HG02798 (cell line): Measurements from ENCODE around the gene EPHB1.
"Not testable (repeated sequence)": the region's sequence is repeated elsewhere in the genome, so short reads cannot be mapped to it uniquely, and the experiment has no call there.

Source experiments
- ATAC-seq: cut with Tn5 transposase; IDR thresholded peaks from one replicate; pipeline ENCODE4 v1.9.1; 2021; ENCODE audit warnings: mild to moderate bottlenecking; ENCODE audit not compliant: unreplicated experiment, poor library complexity

EPHB1 gene

DNA sequence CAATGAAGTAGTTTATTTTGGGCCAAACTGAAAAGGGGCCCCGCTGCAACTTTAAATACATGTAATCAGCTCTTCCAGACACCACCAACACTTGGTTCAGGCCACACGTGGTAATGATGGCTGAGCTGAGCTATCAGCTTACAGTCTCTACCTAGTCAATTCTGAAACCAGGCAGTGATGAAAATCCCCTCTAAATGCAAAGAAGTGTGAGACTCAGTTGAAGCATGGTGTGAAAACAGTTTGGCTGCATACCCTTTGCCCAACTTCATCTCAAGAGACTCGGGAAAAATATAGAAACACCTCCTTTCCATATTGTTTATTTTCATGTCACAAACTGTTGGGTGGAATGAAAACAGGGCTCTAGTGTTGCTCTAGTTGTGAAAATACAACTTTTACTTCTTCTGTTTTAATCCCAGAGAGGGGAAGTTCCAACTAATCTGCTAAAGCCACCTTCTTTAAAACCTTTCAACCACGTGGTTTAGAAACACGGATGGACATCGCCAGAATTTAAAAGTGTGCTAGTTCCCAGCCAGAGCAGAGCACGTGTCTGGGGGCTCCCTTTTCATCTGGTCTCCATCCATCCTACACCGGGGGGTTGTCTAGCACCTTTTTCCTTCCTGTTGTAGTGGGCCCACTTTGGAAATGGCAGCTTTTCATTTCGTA is 229.1 kb downstream of the EPHB1 start:
- peak; percentile 62 for ATAC-seq

DNA sequence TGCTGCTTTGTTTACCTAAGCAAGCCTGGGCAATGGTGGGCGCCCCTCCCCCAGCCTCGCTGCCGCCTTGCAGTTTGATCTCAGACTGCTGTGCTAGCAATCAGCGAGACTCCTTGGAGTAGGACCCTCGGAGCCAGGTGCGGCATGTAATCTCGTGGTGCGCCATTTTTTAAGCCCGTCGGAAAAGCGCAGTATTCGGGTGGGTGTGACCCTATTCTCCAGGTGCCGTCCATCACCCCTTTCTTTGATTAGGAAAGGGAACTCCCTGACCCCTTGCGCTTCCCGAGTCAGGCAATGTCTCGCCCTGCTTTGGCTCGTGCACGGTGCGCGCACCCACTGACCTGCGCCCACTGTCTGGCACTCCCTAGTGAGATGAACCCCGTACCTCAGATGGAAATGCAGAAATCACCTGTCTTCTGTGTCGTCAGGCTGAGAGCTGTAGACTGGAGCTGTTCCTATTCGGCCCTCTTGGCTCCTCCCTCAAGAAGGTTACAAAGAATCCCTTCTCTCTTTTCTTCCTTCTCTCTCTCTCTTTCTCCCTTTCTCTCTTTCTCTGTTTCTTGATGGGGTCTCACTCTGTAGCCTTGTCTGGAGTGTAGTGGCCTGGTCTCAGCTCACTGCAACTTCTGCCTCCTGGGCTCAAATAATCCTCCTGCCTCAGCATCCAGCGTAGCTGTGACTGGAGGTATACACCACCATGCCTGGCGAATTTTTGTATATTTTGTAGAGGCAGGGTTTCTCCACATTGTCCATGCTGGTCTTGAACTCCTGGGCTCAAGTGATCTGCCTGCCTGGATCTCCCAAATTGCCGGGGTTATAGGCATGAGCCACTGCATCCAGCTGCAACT is 235.9 kb downstream of the EPHB1 start:
- not testable (repeated sequence) for ATAC-seq

DNA sequence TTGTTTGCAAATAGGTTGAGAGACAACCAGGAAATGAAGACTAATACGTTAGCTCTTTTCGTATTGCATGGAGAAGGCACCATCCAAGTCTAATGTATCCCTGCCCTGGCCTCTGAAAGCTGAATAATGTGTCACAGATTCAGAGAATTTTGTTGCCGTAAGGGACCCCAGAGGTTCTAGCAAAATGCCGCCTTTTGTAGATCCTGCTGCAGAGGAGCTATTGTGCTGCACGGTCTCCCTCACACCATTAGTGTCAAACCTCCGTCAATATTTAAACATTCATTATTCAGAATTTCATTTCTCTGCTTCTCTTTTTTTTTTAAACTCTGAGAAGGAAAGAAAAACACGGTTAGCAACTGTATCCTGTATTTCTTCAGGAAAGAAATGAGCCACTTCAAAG is 238.7 kb downstream of the EPHB1 start:
- ATAC-seq: no peak

DNA sequence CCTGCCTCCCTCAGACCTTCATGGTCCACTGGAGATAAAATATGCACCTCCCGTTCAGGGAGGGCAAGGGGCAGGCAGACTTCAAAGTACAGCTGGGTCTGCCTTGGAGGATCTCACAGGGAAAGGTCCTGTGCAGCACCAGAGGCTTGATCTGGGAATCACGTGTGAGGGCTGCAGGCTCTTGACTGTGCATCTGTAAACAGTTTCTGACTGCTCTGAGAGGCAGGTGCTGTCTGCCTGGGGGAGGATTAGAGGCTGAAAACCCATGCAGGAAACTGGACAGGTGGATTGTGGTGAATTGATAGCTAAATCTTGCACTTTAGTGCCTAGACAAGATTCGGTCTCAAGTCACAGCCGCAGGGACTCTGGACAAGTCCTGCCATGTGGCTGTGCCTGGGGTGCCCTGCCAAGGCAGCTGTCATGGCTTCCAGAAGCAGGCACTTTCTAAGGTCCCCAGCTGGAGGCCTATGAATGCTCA is 239.3 kb downstream of the EPHB1 start:
- ATAC-seq: no peak

DNA sequence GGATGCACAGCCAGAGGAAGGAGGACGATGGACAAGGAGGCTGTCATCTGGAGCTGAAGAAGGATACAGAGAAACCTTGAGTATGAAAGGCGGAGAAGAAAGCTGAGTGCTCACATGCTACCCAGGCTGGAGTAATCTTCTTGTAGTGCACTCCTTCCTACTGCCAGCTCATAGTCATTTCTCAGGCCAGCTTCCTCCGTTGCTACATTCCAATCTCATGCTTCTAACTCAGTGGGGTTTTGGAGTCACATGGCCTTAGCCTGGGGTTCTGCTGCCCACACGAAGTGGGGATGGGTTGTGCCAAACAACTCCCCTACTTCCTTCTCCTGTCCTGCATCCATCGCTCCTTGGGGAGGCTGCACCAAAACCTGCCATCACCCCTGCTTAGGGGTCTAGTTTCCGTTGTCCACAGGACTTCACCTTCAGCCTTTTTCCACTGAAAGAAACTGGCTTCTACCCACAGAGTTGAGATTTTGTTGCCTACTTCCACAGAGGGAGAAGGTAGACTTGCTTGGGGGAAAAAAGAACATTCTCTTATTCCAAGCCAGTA is 239.9 kb downstream of the EPHB1 start:
- no peak for ATAC-seq

DNA sequence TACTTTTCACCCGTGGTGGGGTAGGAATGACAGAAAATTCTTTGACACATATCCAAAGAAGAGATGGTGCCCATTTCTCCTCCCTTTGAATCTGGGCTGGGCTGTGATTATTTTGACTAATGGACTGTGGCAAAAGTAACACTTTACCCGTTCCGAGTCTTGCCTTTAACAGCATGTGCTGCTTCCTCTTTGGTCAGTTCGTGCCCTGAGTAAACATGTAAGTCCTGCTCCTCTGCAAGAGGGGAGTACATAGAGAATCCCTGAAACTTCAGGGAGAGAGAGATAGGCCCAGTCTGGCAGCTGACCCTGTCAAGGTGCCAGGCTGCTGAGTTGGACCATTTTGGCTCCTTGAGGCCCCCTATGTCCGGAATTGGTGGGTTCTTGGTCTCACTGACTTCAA is 243.1 kb downstream of the EPHB1 start:
- ATAC-seq: no peak

DNA sequence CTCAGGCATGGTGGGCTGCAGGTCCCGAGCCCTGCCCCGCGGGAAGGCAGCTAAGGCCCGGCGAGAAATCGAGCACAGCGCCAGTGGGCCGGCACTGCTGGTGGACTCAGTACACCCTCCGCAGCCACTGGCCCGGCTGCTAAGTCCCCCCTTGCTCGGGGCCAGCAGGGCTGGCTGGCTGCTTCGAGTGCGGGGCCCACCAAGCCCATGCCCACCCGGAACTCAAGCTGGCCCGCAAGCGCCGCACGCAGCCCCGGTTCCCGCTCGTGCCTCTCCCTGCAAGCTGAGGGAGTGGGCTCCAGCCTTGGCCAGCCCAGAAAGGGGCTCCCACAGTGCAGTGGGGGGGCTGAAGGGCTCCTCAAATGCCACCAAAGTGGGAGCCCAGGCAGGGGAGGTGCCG is 244.5 kb downstream of the EPHB1 start:
- not testable (repeated sequence) for ATAC-seq

DNA sequence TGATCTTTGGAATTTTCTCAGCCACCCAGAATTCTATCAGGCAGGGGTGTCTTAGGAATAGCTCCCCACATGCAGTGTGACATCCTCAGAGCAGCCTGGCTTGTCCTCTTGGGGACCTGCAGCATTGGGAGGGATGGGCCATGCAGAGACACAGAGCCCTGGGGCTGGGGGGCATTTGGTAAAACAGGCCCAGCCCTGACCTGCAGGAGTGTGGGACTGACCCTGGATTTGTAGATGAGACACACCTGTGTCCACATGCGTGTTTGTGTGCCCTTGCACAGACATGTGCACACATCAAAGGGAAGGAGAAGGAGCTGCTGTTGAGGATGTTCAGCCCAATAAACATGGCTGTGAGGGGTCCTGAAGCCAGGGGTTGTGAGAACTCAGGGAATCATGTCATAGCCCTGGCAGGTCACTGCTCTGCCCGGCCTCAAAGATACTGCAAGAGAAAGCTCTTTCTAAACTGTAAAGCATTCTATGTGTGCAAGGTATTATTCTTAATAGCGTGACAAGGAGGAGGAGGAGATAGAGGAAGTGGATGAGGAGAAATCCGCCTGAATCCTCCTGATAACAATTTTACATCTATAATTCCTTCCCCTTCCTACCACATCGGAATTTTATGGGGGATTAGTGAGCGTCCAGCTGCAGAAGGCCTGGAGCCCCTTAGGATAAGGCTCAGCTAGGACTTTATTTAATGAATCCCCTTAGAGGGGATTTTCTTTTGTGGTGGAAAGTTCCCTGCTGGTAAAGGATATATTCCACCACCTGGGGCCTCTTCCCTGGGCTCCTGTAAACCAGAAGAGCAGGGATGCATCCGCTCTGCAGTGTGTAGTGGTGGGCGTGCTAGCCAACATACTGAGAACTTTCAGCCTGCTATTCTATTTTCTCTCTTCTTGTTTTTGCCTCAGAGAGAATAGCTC is 245.5 kb downstream of the EPHB1 start:
- no peak for ATAC-seq

DNA sequence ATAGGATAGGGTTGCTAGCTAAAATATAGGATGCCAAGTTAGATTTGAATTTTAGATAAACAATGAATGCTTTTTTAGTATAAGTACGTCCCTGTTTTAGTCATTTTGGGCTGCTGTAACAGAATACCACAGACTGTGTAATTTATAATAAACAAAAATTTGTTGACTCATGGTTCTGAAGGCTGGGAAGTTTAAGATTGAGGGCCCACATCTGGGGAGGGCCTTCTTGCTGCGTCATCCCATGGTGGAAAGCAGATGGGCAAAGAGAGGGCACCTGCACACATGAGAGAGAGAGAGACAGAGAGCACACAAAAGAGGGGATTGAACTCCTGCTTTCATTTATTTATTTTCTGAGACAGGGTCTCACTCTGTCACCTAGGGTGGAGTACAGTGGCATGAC is 246.5 kb downstream of the EPHB1 start:
- ATAC-seq: no peak

DNA sequence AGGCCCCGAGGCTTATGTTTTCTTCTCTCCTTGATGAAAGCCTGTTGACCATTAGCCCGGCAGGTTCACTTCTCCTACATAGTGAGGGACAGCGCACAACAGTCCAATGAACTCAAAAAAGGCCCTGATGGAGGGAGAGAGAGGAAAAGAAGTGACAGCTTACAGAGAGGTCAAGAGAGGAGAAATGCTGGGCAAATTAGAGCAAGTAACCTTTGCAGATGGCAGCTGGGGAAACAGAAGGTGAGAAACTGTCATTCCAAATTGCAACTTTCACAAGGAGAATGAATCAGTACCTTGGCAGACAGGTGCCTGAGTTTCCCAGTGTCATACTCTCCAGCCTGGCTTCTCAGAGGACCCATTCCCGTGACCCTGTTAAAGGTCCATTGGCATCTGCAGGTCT is 252.0 kb downstream of the EPHB1 start:
- ATAC-seq: no peak

DNA sequence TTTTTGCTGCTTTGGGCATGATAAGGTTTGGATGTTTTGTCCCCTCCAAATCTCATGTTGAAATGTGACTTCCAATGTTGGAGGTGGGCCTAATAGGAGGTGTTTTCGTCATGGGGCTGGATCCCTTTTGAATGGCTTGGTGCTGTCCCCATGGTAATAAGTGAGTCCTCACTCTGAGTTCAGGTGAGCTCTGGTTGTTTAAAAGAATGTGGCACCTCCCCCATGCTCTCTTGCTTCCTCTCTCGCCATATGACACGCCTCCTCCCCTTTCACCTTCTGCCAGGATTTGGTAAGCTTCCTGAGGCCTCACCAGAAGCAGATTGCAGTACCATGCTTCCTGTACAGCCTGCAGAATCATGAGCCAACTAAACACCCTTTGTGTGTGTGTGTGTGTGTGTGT is 255.5 kb downstream of the EPHB1 start:
- no peak for ATAC-seq

DNA sequence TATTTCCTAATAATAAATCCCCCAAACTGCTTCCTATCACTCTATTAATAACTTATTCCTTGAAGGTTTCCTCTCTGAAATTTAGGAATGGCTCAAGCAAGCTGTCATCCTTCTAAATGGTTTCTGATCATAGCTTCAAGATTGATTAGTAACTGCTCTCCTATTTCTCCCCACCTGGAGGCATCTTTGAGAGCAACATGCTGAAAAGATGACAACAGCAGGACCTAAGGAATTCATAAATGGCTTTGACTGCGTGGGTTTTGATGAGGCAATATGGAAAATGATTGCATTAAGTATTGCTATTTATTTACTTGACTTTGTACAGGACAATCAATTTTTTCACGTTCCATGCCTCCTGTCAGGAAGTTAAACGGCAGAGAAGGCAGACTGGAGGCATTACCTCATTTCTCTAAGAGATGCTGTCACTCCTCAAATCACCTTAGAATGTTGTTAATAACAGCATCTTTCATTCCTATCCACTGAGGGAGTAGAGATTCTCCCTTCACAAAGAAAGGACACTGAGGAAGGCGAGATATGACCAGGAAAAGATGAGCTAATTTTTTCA is 256.4 kb downstream of the EPHB1 start:
- ATAC-seq: no peak

DNA sequence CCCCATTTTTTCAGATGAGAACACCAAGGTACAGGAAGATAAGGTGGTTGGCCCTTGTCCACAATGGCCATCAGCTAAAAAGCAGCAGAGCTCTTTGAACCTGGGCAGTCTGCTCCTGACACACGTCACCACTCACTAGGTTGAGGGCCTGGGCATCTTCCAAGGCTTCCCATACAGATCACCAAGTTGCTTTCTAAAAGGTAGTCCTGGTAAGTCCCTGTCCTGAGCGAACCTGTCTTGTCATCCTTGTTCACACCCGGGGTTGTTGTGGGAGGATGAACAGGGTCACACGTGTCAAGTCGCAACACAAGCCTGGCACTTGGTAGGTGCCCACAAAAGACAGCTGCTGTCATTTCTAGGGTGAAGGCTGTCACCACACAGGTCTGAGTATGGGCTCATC is 260.4 kb downstream of the EPHB1 start:
- ATAC-seq: no peak

DNA sequence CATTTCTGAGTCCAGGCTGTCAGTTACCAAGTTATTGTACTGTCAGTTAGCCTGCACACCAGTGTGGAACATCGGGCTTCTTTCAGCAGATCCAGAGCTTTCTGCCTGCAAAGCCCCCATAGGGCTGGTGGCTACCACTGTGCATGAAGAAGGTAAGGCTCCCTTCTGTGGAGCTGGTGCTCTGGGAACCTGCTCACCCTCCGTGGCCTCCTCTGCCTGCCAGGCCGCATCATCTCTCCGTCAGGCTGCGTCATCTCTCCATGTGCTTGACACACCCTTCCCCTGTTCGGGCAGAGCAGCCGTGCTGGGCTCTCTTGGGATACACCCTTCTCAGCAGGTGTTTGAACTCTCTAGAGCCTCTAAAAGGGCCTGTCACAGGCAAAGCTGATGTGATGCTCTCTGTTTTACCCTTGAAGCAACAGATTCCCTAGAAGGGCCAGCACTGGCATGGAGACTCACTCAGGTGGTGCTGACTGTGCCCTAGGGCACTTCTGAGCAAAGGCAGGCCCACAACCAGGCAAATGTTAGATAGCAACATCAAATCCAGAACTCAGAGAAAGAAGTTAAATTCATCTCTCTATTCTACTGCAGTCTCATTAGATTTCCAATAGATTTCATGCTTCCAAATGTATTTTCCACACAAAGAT is 261.1 kb downstream of the EPHB1 start:
- no peak for ATAC-seq

DNA sequence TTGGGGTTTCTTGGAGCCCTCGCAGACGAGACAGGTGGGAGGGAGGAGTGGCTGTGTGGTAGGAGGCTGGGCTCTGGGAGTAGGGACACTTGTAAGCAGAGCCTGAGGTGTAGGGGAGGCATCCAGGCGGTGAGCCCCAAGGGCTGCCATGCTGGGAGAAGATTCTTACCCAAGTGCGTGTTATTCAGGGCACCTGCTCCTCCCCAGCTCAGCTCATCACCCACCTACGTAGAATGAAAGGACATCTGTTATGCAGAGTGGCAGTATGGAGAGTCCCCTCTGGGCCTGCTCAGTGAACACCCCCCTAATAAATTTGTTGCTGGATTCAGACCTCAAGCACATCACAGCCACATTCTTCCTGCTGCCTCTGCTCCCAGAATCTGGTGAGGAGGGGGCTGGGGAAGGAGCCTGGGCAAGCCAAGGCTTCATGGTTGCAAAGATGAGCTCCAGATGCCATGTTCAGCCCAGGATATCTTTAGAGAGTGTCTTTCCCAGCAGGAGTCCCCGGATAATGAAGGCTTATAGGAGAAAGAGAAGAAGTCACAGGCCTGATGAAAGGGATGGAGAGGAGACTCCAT is 261.8 kb downstream of the EPHB1 start:
- ATAC-seq: no peak

DNA sequence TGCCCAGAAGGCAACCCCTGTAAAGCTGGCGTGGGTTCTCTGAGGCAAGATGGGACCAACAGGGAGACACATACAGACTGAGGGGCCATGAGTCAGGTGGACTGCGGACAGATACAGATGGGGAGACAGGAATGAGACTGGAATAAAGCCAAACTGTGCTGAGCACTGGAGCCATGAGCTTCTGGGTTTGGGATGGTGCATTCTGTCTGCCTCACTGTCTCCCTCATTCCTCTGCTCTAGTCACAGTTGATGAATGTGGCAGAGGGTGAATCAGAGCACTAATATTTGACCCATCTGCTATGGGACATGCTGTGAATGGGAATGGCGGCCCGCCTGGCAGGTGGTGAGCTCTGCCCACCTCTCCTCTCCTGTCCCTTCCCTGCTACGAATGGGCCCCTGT is 262.9 kb downstream of the EPHB1 start:
- ATAC-seq: no peak

DNA sequence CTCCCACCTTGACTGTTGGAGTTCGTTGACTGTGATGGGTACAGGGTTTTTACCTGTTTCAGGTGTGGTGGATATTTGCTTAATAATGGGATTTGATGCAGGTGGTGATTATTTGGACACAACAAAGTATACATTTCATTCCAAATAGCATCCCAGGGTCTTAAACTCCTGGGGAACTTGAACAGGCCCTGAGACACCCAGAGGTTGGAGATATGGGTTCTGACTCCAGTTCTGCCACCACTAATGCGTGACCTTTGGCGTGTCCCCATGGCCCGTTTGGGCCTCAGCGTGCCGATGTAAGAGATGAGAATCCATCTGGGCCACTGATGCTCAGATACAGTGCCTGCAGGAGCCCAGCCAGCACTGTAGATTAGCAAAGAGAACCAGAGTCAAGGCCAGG is 264.5 kb downstream of the EPHB1 start:
- ATAC-seq: no peak

DNA sequence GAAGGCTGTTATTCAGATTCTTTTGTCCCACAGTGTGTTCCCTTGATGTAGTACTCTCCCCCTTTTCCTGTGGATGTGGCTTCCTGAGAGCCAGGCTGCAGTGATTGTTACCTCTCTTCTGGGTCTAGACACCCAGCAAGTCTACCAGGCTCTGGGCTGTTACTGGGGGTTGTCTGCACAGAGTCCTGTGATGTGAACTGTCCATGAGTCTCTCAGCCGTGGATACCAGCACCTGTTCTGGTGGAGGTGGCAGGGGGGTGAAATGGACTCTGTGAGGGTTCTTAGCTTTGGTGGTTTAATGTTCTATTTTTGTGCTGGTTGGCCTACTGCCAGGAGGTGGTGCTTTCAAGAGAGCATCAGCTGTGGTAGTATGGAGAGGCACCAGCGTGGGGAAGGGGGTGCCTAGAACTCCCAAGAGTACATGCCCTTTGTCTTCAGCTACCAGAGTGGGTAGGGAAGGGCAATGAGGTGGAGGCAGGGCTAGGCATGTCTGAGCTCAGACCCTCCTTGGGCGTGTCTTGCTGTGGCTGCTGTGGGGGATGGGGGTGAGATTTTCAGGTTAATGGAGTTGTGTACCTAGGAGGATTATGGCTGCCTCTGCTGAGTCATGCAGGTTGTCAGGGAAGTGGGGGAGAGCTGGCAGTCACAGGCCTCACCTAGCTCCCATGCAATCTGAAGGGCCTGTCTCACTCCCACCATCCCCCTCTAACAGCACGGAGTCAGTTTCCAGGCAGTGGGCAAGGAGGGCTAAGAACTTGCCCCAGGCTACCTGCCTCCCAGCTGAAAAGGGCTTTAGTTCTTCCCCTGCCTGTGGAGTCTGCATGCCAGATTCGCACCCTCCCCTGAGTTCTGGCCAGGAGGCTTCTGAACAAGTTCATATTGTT is 272.0 kb downstream of the EPHB1 start:
- ATAC-seq: not testable (repeated sequence)
